Activated T-helper 1 cell treated with anti-CD3 and anti-CD28 coated beads, Interleukin-2, amount 50 U/mL, for 16 hours (primary cell): ENCODE measurements around the gene ZNF609.
"Not testable (repeated sequence)": the region's sequence is repeated elsewhere in the genome, so short reads cannot be mapped to it uniquely, and the experiment has no call there.

Experiments used
- DNase-seq, 2 donors: peaks; one replicate each; pipeline ENCODE4 v3.0.0-alpha.2; 2020; ENCODE audit warnings: low read depth in 1 of 2, low spot score in 1 of 2

ZNF609 gene

DNA sequence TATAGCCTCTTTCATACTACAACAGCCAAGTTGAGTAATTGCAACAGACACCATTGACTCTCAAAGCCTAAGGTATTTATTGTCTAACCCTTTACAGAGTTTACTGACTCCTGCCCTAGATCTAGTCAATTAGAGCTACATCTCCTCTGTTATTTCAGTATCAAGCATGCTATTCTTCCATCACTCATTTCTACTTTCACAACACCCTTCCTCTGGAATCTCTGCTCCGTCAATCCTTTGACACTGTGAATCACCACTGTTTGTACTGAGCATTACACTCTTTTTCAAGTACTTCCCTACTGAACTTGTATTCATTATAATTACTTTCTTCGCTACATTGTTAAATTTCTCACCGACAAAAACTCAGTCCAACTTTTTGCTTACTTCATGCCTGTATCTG, 121.8 kb downstream of the ZNF609 start:
- DNase-seq = no peak

DNA sequence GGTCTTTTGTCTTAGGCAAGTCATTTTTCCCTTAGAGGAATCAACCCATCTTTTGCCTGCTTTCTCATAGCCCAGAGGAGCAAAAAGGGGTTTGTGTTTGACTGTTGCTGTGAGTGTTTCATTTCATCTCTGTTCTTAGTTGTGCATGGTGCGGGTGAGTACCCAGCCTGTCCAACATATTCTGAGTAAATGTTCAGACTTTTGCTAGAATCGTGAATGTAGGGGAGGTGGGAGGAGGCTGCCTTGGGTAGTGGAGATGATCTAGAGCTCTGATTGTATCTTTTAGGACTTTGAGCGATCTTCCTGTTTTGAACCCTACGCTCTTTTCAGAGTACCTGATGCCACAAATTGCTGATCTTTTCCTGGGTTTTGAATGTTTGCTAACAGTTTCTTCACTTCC, 123.1 kb downstream of the ZNF609 start:
- no peak for DNase-seq

DNA sequence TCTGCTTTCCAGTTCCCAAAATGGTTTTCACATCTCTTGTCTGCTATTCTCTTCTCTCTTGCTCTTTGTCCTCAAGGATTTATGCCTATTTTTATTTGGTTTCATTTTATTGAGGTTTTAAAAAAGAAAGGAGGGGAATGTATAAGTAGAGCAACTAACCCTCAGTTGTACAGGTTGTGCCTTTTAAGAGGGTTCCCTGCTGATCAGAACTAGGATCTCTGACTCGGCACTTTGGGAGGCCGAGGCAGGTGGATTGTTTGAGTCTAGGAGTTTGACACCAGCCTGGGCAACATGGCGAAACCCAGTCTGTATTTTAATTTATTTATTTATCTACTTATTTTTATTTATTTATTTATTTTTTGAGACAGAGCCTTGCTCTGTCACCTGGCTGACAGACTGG, 123.6 kb downstream of the ZNF609 start:
- no peak for DNase-seq

DNA sequence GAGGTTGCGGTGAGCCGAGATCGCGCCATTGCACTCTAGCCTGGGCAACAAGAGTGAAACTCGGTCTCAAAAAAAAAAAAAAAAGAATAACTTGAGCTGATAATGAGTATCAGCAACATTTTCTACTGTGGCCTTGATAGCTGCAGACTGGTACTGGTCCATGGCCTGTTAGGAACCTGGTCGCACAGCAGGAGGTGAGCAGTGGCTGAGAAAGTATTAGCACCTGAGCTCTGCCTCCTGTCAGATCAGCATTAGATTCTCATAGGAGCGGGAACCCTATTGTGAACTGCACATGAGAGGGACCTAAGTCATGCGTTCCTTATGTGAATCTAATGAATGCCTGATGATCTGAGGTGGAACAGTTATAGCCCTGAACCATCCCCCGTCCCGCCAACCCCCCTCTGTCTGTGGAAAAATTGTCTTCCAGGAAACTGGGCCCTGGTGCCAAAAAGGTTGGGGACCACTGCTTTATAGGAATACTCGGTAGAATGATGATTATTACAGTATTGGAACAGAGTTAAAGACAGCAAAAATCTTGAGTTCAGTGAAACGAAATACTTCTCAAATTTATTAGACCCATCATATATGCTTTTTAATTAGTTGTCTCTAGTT, 126.0 kb downstream of the ZNF609 start:
- no peak for DNase-seq

DNA sequence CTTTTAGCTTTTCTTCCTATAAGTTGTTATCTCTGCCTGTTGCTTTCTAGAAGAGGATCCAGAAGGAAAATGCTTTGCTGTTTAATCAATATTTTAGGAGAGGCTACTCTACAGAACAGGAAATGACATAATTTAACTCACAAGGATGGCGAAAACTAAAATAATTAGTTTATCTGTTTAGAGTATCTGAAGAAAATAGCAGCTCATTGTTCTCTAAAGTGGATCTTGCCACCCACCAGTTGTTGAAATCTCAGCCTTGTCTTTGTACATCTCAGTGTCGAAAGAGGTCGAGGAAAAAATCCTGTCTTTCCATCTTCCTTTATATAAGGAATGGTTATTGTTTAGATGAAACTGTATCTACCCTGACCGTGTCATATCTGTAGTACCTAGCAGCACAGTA, 126.6 kb downstream of the ZNF609 start:
- DNase-seq = no peak

DNA sequence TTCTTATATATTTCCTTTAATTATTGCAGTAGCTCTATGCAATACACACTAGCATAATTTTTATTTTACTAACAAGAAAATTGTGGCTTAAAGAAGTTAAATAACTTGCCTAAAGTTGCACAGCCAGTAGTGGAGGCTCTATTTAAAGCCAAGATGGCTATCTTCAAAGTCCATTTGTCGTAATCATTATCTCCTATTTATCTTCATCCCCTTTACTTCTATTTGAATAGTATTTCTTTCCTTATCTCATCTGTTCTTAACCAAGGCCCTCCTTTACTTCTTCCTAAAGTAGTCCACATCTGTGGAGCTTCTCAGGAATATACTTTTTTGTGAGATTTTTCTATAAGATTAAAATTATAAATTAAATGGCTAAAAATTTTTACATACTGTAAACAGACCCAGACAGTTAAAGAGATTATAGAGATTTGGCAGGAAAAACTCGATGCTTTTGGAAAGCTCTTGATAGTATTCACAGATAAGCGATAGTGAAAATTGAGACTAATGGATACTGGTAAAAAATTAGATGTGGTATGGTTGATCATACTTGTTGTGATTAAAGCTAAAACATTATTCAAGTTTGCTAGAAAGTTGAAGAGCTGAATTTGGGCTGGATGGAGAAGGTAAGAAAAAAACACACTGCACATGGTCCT, 129.2 kb downstream of the ZNF609 start:
- DNase-seq = no peak

DNA sequence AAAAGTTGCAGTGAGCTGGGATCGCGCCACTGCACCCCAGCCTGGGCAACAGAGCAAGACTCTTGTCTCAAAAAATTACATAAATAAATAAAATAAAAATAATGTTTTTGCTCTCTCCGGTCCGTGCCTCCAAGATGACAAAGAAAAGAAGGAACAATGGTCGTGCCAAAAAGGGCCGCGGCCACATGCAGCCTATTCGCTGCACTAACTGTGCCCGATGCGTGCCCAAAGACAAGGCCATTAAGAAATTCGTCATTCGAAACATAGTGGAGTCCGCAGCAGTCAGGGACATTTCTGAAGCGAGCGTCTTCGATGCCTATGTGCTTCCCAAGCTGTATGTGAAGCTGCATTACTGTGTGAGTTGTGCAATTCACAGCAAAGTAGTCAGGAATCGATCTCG, 132.5 kb downstream of the ZNF609 start:
- not testable (repeated sequence) for DNase-seq

DNA sequence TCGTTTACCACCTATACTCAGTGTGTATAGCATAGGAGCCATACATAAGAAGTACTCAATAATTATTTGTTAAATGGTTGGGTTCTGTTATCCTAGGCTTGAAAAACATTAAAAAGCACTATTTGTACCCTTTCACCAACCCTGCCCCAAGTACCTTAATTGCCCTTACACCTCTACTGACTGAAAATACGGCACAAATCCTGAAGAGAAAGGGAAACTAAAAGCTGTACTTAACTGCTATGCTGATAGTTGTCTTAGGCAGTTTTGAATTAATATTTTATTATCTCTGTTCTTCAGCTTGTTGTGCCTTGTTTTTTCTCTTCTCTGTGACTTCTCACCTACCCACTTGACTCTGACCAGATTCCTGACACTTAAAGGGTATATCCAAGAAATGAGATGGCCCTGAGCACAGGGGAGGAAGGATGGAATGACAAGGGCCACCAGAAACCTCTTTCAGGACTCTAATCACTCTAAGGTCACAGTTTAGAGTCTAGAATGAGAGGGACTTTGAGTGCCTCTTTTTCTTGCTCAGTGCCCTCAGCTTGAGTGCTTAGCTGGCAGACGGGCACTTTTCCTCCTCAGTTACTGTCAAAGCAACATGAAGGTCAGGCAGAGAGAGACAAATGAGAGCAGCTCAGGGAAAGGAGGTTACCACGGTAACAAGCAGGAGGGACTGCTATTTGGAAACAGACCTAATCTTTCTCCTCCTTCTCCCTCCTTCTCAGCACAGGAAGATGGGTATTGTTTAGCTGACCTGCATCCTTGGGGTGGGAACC, 136.5 kb downstream of the ZNF609 start:
- no peak for DNase-seq

DNA sequence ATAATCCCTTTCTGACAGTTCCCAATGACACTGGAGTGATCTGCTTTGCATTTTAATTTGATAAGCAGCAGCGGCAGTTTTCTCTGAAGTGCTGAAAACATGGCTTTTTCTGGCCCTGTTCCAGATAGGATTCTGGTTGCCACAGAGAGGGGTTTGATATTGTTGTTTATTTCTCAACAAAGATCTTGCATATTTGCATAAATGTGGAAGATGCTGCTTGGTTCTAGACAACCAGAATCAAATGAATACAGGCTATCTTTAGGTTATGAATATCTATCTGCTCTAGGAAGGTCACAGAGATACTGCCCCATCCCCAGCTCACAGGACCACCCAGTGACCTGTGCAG, 137.1 kb downstream of the ZNF609 start:
- no peak for DNase-seq

DNA sequence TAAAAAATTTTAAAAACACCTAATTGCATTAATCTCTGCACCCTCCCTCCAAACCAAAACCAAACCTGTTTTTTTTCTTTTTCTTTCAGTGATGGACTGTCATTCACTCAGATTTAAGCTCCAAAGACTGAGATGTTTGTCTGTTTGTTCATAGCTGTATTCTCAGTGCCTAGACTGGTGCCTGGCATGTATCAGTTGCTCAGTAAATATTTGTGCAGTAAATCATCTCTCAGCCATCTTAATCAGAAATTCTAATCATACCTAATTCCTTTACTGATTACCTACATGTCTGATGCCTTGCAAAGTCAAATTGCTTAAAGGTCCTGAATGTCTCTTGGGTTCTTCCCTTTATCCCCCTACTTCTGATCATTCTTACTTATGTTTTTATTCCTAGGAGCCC, 138.8 kb downstream of the ZNF609 start:
- no peak for DNase-seq

DNA sequence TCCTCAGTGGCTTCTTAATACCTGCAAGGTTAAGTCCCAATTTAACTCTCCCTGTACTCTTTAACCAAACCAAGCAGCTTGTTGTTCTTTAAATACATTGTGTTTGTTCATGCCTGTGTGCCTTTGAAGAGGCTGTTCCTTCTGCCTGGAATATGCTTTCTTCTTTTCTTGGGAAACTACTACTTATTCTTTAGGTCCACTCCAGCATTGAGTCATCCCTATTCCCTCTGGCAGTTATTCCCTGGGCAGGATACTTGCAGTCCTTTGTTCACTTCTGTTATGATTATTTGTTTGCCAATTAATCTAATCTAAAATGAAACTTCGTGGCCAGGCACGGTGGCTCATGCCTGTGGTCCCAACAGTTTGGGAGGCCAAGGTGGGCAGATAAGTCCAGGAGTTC, 139.3 kb downstream of the ZNF609 start:
- DNase-seq = no peak

DNA sequence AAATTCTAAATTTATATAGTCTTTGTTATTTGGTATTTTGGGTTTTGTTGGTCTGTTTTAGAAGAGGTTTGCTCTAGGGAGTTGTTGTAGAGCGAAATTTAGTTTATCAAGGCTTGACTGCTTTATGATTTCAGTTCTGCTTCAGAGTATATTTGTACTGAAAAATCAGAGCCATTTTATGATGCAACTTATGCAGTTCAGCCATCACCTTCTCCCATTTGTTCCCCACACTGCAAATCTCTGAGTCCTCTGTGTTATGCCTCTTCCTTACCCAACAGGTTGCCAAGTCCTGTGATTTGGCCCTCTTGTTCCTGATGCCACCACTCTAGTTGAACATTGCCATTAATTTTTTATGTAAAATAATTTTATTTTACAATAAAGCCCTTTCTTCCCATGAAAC, 140.4 kb downstream of the ZNF609 start:
- DNase-seq = no peak

DNA sequence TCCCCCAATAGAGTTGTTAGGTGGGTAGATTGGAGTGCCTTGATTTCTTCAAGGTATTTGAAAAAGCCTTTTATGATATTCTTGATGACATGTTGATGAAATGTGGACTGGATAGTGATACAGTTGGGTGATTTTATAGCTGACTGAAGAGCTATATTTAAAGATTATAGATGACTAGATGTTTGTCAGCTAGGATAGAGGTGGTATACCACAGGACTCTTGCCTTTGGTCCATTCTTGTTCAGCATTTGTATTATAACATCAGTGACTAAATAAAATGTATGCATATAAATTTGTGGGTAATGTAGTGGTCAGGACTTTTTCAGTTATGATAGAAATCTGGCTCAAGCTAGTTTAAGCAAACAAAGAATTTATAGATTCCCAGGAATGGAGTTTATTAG, 143.9 kb downstream of the ZNF609 start:
- no peak for DNase-seq

DNA sequence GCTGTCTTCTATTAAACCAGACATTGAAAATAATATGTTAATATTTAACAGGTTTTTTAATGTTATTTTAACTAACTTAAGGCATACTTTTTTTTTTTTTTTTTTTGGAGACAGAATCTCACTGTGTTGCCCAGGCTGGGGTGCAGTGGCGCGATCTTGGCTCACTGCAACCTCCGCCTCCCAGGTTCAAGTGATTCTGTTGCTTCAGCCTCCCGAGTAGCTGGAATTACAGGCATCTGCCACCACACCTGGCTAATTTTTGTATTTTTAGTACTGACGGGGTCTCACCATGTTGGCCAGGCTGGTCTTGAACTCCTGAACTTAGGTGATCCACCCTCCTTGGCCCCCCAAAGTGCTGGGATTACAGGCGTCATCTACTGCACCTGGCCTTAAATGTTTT, 147.0 kb downstream of the ZNF609 start:
- DNase-seq = not testable (repeated sequence)

DNA sequence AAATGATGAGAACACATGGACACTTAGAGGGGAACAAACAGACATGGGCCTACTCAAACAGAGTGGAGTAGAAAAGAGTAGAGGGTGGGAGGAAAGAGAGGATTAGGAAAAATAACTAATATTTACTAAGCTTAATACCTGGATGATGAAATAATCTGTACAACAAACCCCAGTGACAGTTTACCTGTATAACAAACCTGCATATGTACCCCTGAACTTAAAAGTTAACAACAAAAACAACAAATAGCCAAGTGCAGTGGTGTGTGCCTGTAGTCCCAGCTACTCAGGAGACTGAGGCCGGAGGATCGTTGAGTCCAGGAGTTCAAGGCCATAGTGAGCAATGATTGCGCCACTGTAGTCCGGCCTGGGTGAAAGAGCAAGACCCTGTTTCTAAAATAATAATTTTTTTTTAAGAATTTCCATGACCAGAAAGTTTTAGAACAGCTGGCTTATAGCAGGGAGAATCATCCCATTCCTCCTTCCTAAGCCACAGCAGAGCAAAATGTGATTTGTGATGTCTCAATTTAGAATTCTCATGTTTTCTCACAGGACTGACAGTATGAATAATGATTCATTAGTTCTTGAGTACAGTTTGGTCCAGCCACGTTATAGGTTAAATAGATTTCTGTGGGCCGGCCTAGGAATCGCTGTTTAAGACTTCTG, 150.0 kb downstream of the ZNF609 start:
- no peak for DNase-seq

DNA sequence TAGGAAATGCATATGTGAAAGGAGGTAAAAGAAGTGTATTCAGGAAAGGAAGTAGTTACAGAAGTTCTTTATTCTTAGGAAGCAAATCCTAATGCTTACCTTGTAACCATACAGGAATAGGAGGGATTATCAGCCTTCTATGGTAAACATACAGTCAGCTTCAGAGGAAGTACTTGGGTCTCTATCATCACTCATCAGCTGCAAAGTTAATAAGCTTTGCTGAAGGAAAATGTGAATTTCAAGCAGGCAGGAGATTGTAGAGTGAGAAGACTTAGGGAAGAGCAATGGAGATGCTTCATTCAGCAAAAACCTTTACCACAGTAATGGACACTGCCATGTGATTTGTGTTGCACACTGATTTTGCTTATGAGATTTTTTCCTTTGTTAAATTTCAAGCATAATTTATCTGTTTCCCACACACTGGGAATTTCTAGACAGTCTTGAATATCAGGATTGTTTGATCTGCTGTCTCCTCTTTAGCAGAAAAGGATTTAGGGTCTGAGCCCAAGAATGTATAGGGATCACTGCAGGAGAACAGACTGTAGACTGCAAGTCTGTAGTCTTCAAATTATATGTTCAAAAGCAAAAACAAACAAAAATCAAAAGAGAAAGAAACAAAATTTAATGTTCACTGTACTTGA, 150.8 kb downstream of the ZNF609 start:
- no peak for DNase-seq

DNA sequence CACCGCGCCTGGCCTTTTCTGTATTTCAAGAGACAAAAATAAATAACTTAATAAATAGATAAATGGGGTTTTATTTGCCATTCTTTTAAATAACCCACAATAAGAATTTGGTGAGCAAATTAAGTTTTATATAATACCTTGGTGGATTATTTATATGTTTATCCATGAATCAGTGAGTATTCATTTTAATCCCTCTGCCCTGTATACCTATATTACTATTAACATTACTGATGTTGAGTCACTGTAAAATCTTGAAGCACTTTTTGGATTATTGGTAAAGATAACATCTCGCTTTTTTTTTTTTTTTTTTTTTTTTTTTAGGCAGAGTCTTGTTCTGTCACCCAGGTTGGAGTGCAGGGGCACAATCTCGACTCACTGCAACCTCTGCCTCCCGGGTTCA, 154.1 kb downstream of the ZNF609 start:
- no peak for DNase-seq

DNA sequence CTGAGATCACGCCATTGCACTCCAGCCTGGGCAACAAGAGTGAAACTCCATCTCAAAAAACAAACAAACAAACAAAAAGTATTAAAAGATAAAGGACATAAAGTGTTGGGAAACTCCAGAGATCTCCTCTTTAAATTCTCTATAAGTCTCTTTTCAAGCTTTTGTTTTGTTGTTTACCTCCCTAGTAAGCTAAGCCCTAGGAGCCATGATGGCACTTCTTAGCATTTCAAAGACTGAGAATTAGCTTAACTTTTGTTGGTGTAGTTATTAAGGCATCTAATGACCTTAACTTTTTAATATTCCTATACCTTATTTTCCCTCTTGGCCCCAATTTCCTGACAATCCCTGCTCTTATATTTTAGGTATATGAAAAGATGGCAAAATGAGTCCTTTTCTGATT, 157.3 kb downstream of the ZNF609 start:
- no peak for DNase-seq

DNA sequence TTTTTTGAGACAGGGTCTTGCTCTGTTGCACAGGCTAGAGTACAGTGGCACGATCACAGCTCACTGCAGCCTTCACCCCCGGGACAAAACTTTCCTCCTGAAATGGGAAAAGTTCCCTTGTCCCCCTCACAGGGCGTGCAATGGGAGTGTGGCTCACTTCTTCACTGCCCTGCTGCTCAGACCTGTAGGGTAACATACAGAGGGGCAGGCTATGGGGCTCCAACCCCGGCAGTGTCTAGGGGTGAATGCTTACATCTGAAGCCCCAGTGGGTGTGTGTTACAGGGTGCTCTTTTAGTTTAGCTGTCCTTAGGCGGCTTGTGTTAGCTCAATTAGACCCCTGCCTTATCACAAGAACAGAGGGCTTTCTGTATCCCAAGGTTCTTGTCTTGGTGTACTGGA, 157.8 kb downstream of the ZNF609 start:
- DNase-seq = no peak

DNA sequence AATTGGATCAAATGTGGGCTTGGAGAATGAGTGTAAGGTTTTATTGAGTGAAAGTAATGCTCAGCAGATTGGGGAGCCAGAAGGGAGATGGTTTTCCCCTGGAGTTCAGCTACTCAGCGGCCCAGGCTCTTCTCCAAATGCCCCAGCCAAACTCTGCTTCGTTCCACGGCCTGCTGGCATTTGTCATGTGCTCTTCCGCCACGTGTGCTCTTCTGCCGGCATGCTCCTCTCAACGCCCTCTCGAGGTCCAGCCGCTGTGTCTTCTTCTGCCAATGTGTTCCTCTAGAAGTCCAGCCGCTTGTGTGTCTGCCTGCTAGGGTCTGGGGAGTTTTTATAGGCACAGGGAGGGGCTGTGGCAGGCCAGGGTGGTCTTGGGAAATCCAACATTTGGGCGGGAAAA, 158.2 kb downstream of the ZNF609 start:
- no peak for DNase-seq
